NCI-H345 treated with DMSO at 0.1 percent for 48 hours (cell line): ENCODE data around the gene WBP1L.

ENCODE experiments used
- DNase-seq: peaks from one replicate; lab custom pipeline; 2025; ENCODE audit not compliant: unreplicated experiment; lab: John Stamatoyannopoulos, UW

The WBP1L gene

GRCh38 chr10:102778781-102779180 lies 35.0 kb downstream of the WBP1L start:
- DNase-seq = no peak

DNA sequence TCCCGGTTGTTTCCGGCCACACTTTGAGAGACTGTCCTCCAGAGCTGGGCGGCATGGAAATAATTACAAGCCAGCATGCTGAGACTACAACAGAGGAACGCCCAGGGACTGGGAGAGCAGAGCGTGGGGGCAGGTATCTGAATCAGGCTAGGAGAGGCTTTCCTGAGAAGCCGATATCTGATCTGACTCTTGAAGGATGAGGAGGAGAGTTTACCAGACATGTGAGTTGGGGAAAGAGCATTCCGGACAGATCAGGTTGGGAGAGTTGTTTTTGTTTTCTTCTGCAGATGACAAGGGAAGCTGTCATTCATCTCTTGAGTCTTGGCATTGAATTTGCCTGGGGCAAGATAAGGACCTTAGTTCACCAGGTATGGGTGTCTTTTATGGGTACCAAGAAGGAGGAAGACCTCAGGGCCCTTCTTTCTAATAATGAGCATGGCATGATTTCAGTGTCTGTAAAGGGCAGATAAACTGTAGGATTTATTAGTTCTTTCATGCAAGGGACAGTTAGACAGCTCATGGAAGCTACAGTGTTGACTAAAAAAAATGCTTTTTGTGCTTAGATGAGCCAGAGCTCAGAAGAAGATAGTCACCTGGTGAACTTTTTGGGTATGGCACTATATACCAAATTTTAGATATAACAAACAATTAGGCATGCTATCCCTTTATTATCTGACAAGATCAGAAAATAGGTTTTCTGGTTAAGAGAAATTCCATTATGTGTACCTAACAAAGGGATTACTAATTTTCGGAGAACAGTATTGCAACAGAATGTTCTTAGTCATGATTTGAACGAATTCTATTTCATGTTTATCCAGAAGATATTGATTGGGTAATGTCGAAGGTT lies 36.2 kb downstream of the WBP1L start:
- no peak for DNase-seq

- DNase-seq = no peak
These were observed 36.7 kb downstream of the WBP1L start for GRCh38 chr10:102780527-102780808.

DNA sequence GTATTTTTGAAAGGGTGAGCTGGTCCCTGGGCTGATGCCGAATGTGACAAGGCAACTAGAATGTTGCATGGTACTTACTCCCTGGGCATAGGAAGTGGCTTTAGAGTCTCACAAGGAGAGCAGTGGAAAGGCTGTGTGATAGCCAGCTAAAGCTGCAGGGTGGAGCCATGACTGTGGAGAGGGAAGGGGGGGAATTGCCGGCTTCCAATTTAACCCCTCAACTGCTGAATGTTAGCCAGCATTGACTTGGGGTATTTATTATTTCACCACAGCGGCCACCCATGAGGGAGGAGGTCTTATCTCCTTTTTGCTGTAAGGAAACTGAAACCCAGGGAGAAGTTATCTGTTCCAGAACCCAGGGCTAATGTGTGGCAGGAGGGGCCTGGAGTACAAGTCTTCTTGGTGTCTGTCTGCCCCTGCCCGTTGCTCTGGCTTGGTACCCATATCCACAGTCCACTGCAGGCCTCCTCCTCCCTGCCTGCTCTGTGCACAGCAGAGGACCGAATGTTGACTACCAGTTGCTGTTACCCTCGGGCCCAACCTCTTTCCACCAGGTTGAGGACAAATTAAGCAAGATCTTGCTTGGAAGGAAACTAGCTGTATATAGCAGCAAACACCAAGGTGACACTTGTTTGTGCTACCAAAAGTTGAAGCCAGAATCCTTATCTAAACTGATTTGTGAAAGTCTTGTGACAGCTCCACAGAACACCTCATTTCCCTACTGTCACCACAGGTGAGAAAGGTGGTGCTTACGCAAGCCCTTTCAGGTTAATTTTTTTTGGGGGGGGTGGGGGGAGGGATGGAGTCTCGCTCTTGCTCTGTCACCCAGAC lies 37.6 kb downstream of the WBP1L start:
- no peak for DNase-seq

GRCh38 chr10:102781921-102782557 lies 38.3 kb downstream of the WBP1L start:
- no peak for DNase-seq

- no peak for DNase-seq
These were observed 39.2 kb downstream of the WBP1L start for GRCh38 chr10:102782673-102783551.

DNA sequence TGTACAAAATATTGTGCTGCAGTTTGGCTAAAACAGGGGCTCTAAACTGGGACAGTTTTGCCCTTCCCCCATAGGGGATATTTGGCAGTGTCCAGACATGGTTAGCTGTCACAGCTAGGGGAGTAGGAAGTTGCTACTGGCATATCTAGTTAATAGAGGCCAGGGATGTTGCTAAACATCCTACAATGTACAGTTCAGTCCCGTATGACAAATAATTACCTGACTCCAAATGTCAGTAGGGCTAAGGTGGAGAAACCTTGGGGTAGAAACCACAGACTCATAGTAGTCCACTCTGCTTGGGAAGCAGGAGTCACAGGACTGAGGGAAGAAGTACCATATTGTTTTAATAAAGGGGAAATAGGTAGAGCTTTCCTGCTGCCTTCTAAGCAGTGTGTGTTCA lies 39.8 kb downstream of the WBP1L start:
- DNase-seq = no peak

DNA sequence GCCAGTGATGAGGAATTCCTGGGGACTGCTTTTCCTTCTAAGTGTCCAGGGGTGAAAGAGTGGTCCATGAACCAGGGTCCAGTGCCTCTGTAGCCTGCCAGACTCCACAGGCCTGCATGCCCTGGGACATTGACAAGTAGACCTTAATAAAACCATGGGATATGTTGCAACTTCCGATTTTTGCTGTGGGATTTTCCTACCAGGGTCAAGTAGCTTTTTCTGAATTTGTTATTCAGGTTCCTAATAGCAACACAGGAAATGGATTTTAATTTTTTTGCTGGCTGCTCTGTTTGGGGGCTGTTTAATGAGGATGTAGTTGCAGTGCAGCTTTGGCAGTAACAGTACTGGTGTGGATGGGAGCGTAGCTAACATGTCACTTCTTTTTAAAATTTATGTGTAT lies 42.1 kb downstream of the WBP1L start:
- DNase-seq = no peak

- DNase-seq = no peak
These were observed 48.1 kb downstream of the WBP1L start for GRCh38 chr10:102791754-102792395.

- no peak for DNase-seq
These were observed 52.0 kb downstream of the WBP1L start for GRCh38 chr10:102795453-102796406.

DNA sequence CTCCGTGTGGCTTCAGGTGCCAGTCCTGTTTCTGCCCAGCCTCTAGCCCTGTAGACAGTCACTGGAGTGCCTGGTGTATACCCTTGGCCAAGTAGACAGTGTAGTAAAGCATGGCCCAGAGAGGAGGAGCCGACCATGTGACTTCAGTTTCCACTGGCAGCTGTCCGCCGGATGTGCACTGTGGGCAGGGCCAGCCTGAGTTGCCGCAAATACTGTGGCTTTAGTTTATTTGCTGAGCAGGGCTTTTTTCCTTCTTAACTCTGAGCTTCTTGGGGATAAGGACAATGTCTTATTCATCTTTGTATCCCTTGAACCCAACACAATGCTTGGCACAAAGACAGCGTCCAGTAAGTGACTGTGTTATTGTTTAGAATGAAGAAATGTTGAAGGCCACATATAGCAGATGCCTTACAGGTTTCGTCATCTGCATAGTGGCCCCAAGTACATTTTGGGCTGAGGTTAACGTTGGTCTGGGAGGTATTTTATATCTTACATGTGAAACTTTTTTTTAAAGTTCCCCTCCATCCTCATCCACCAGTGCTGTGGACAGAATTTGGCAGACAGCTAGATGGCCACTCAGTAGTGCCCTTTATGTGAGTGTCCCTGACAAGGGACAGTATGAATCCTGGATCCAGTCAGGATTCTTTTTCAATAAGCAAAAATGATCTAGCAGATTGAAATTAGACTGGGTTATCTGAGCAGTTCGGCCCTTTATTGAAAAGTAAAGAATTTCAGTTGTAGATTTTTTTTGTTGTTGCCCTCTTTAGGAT lies 52.8 kb downstream of the WBP1L start:
- DNase-seq = no peak

GRCh38 chr10:102799691-102800471 lies 56.1 kb downstream of the WBP1L start:
- DNase-seq = no peak

- no peak for DNase-seq
These were observed 57.0 kb downstream of the WBP1L start for GRCh38 chr10:102800611-102801335.

DNA sequence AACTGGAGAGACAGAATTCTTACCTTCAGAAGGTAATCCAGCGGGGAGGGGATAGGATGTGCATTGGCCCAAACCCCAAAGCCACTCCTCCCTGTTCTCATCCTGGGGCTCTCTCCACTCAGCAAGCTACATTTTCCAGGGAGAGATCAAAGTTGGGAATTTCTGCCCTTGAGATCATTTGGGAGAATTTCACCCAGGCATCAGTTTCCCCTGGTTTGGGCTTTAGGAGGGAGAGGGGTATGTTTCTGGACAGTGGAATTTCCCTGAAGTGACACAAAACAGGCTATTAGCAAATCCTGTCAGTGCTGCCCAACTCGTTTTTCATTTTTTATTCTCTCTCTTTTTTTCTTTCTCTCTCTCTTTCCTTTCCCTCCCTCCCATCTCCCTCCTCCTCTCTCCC lies 57.7 kb downstream of the WBP1L start:
- DNase-seq = no peak

DNA sequence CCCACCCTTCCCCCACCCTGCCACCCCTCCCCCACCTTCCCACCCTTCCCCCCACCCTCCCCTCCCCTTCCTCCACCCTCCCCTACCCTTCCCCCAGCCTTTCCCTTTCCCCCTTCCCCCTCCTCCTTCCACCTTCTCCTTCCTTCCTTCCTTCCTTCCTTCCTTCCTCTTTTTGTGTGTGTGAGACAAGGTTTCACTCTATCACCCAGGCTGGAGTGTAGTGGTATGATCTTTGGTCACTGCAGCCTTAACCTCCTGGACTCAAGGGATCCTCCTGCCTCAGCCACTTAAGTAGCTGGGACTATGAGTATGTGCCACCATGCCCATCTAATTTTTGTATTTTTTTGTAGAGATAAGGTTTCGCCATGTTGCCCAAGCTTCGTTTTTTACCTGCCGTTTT lies 58.2 kb downstream of the WBP1L start:
- DNase-seq = no peak

GRCh38 chr10:102802920-102803534 lies 59.3 kb downstream of the WBP1L start:
- no peak for DNase-seq
